Measurements from ENCODE around the gene ATP6V1A. TPM values are rescaled to one million over a fixed set of nuclear protein-coding genes. Genes with fewer than 3 reads are reported as not detected.
A peak's percentile ranks its signal among the peaks of the same experiment; 100 is the strongest.

The ATP6V1A gene
- total and polyA plus RNA-seq, 2 of the 13 experiments (the other 11 are each of a cell fraction or from before 2014, with no cell fraction given) = 23.4 to 95.1 TPM

DNA sequence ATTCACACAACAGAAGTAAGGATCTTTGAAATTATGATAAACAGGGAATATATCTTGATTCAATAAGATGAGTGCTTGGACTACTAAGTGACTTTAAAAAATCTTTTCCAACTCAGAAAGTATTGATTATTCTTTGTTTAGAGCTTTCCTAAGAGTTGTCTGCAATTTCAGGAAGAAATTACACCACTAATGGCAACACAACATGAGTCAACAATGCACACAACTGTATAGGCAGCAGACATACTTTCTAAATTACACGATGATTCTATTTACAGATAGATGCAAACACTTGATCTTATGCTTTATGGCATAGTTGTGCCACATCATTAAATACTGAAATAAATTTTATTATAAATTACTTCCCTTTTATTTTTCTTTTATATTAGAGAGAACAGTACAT is 5.2 kb upstream of the ATP6V1A start (continued):
- TF ChIP-seq MED1 (CRISPR knock-in tag; IDR thresholded peaks at IDR 0.05) = no peak
- no peak for TF ChIP-seq SNAI1 (CRISPR knock-in tag; IDR thresholded peaks at IDR 0.05; ENCODE audit: borderline replicate concordance)
- TF ChIP-seq PAWR (CRISPR knock-in tag; IDR thresholded peaks at IDR 0.05; ENCODE audit: borderline replicate concordance) = no peak
- no peak for TF ChIP-seq ZNF891 (CRISPR knock-in tag; IDR thresholded peaks at IDR 0.05)
- TF ChIP-seq ZNF510 (CRISPR knock-in tag; IDR thresholded peaks at IDR 0.05; ENCODE audit: low read depth) = no peak
- no peak for TF ChIP-seq FOXO1 (CRISPR knock-in tag; IDR thresholded peaks at IDR 0.05)
- TF ChIP-seq ZNF737 (CRISPR knock-in tag; IDR thresholded peaks at IDR 0.05; ENCODE audit: borderline replicate concordance) = no peak
- peak; percentile 81; the same call in 1 of the 2 replicates for TF ChIP-seq CEBPB (IDR thresholded peaks at IDR 0.05; ENCODE audit: borderline replicate concordance, low read depth, low read length)

DNA sequence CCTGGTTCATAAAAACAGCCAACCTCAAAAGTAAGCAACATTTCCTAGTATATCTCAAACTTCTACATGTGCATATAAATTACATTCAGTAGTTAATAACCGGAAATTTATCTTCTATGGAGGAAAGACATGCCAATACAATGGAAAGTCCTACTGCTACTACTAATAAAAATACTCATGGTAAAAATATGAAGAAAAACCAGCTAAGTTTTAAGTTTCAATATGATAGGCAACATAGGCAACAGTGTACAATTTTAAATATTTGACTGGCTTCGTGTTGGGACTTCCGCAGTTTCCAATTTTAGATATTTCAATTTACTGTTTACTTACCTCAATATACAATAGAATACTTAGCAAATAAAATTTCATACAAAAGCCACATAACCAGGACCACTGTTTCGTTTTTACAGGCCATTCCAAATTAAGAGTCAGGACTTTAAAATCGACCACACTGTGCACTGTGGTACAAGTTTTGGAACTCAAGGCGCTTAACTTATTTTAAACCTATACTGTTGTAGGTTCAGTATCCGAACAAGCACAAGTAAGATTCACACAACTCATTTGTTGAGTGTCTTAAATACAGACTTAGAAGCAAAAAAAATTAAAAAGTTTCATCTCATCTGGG is 3.7 kb upstream of the ATP6V1A start:
- 59% methylated on average over 7 of the region's 7 CpGs for WGBS (ENCODE audit: low lambda C conversion rate)
- H3K79me2 ChIP-seq (ENCODE audit: insufficient read depth, low read length) = peaks cover 90% of the 10 kb centered on the region
- FAIRE-seq (no peak), ATAC-seq (no peak), DNase-seq (ENCODE audit: low spot score) (no peak)
- H3K27ac ChIP-seq (ENCODE audit: extremely low read length, insufficient read depth, low read length) = no peak overlapping the region
- H3K4me3 ChIP-seq (replicated peaks in 1 of 3; ENCODE audit: insufficient read depth in 1 of 3, low read depth in 2 of 3, low read length in 3 of 3) = peak overlapping the region in 2 of 3 experiments; percentile 92 to 100; a peak in 3 of 6 replicates
- BruUV-seq (replicated peaks) = no TSS peak
- no peak for TF ChIP-seq ZNF768 (CRISPR knock-in tag; IDR thresholded peaks at IDR 0.05)
- TF ChIP-seq NR2C2 (CRISPR knock-in tag; IDR thresholded peaks at IDR 0.05; ENCODE audit: borderline replicate concordance) = no peak
- TF ChIP-seq SOX5 (CRISPR knock-in tag; IDR thresholded peaks at IDR 0.05; ENCODE audit: borderline replicate concordance) = no peak
- no peak for TF ChIP-seq KDM3A (CRISPR knock-in tag; IDR thresholded peaks at IDR 0.05; ENCODE audit: low read depth)
- TF ChIP-seq ZNF44 (CRISPR knock-in tag; IDR thresholded peaks at IDR 0.05) = no peak
- no peak for TF ChIP-seq TBP (CRISPR knock-in tag; IDR thresholded peaks at IDR 0.05)
- no peak for TF ChIP-seq ZNF431 (CRISPR knock-in tag; IDR thresholded peaks at IDR 0.05; ENCODE audit: borderline replicate concordance, low read depth)
- no peak for TF ChIP-seq RARA (CRISPR knock-in tag; IDR thresholded peaks at IDR 0.05)
- no peak for TF ChIP-seq ZNF720 (CRISPR knock-in tag; IDR thresholded peaks at IDR 0.05)
- TF ChIP-seq ZNF75D (CRISPR knock-in tag; IDR thresholded peaks at IDR 0.05; ENCODE audit: borderline replicate concordance) = no peak
- peaks cover 31% of the 10 kb centered on the region for H4K20me1 ChIP-seq (ENCODE audit: insufficient read depth, low read length)
- no peaks in the 10 kb centered on the region; a peak in 1 of 5 replicates for H3K36me3 ChIP-seq (replicated peaks in 1 of 2; ENCODE audit: control insufficient read depth in 1 of 2, insufficient read depth in 2 of 2, low read length in 2 of 2)
- H3K9me3 ChIP-seq (ENCODE audit: low read length) = no peaks in the 10 kb centered on the region
- H3K9ac ChIP-seq (ENCODE audit: insufficient read depth, low read depth, low read length) = peak overlapping the region; percentile 98; the same call in 1 of the 2 replicates
- no peak overlapping the region for H2AFZ ChIP-seq (ENCODE audit: low read length)
- H3K27me3 ChIP-seq (ENCODE audit: control insufficient read depth in 1 of 2, insufficient read depth in 2 of 2, low read length in 2 of 2) = no peaks in the 10 kb centered on the region; a peak in 1 of 5 replicates
- ChIA-PET CTCF (ENCODE audit: low intra/inter-chr PET ratio, low total read pairs) (no interaction called here), POLR2A (no interaction called here)
- H3K4me2 ChIP-seq (ENCODE audit: low read depth, low read length) = peak overlapping the region; percentile 97
- intact Hi-C loops (cut with micrococcal nuclease; ENCODE audit: unreplicated experiment) (loop anchor here (10.0 kb wide), 1 partner anchor 188 kb away; no protein-coding TSS in a partner anchor), in situ Hi-C loops (cut with HindIII; ENCODE audit: extremely low pct_ligation_motif_present, low pct_unique_long_range_greater_than_20kb) (loop anchor here (10.0 kb wide), 1 partner anchor 92 kb away; the partner anchor contains the start of gene GRAMD1C)
- H3K4me1 ChIP-seq (ENCODE audit: insufficient read depth, low read length) = peaks cover 60% of the 10 kb centered on the region
